Measurements from ENCODE around the gene BLZF1.
"Not testable (repeated sequence)": the region's sequence is repeated elsewhere in the genome, so short reads cannot be mapped to it uniquely, and the experiment has no call there.

Gene BLZF1

GRCh38 chr1:169360415-169360814 is 7.6 kb upstream of the BLZF1 start:
- no peak for DNase-seq (ENCODE audit: low read depth in 4 of 4, low spot score in 1 of 4)

- DNase-seq (ENCODE audit: low read depth in 4 of 4, low spot score in 1 of 4): no peak
Measured at GRCh38 chr1:169361281-169361680, 6.7 kb upstream of the BLZF1 start.

- no peak for DNase-seq (ENCODE audit: low read depth in 4 of 4, low spot score in 1 of 4)
Measured at GRCh38 chr1:169363046-169363730, 4.8 kb upstream of the BLZF1 start.

GRCh38 chr1:169364948-169365347 is 3.0 kb upstream of the BLZF1 start:
- no peak for DNase-seq (ENCODE audit: low read depth in 4 of 4, low spot score in 1 of 4)

- no peak for DNase-seq (ENCODE audit: low read depth in 4 of 4, low spot score in 1 of 4)
Measured at GRCh38 chr1:169367096-169367685, 804 bp upstream of the BLZF1 start.

GRCh38 chr1:169368406-169368769 is 393 bp downstream of the BLZF1 start:
- no peak for DNase-seq (ENCODE audit: low read depth in 4 of 4, low spot score in 1 of 4)

- no peak for DNase-seq (ENCODE audit: low read depth in 4 of 4, low spot score in 1 of 4)
Measured at GRCh38 chr1:169371404-169371803, 3.4 kb downstream of the BLZF1 start.

GRCh38 chr1:169381162-169381561 is 13.2 kb downstream of the BLZF1 start:
- no peak for DNase-seq (ENCODE audit: low read depth in 4 of 4, low spot score in 1 of 4)

- no peak for DNase-seq (ENCODE audit: low read depth in 4 of 4, low spot score in 1 of 4)
Measured at GRCh38 chr1:169383449-169383848, 15.5 kb downstream of the BLZF1 start.

GRCh38 chr1:169387399-169387798 is 19.4 kb downstream of the BLZF1 start:
- DNase-seq (ENCODE audit: low read depth in 4 of 4, low spot score in 1 of 4): no peak

GRCh38 chr1:169390303-169390702 is 22.3 kb downstream of the BLZF1 start:
- no peak for DNase-seq (ENCODE audit: low read depth in 4 of 4, low spot score in 1 of 4)

GRCh38 chr1:169392406-169392805 is 24.4 kb downstream of the BLZF1 start:
- no peak for DNase-seq (ENCODE audit: low read depth in 4 of 4, low spot score in 1 of 4)

- DNase-seq (ENCODE audit: low read depth in 4 of 4, low spot score in 1 of 4): no peak
Measured at GRCh38 chr1:169395955-169396354, 28.0 kb downstream of the BLZF1 start.

GRCh38 chr1:169402578-169402977 is 34.6 kb downstream of the BLZF1 start:
- not testable (repeated sequence) for DNase-seq (ENCODE audit: low read depth in 4 of 4, low spot score in 1 of 4)

GRCh38 chr1:169408340-169408739 is 40.3 kb downstream of the BLZF1 start:
- not testable (repeated sequence) for DNase-seq (ENCODE audit: low read depth in 4 of 4, low spot score in 1 of 4)

- DNase-seq (ENCODE audit: low read depth in 4 of 4, low spot score in 1 of 4): no peak
Measured at GRCh38 chr1:169414952-169415351, 47.0 kb downstream of the BLZF1 start.

- DNase-seq (ENCODE audit: low read depth in 4 of 4, low spot score in 1 of 4): no peak
Measured at GRCh38 chr1:169421309-169421708, 53.3 kb downstream of the BLZF1 start.

GRCh38 chr1:169426174-169426705 is 58.2 kb downstream of the BLZF1 start:
- DNase-seq (ENCODE audit: low read depth in 4 of 4, low spot score in 1 of 4): no peak

GRCh38 chr1:169427081-169427641 is 59.2 kb downstream of the BLZF1 start, which contains the start of gene CCDC181:
CCDC181 (minus strand) TSS chr1:169427474; CDS start chr1:169424927, 2,547 bp downstream.
- DNase-seq (ENCODE audit: low read depth in 4 of 4, low spot score in 1 of 4): peak; percentile 12 to 35 (median 34)
